ENCODE results near the gene VTI1A. TPM values are rescaled to one million over a fixed set of nuclear protein-coding genes. Genes with fewer than 3 reads are reported as not detected.
A peak's percentile ranks its signal among the peaks of the same experiment; 100 is the strongest.
"Not testable (repeated sequence)": the region's sequence is repeated elsewhere in the genome, so short reads cannot be mapped to it uniquely, and the experiment has no call there.

Gene VTI1A
- total RNA-seq, 6 donors from 2014 or later: 29.5 to 247 (median 43.0) TPM

GRCh38 chr10:112533916-112534315 is 86.9 kb downstream of the VTI1A start:
- H3K4me1 ChIP-seq: peaks cover 0 to 15% (median 6%) of the 10 kb centered on the region in 4 donors
- no peak overlapping the region for H3K4me3 ChIP-seq
- TF ChIP-seq CTCF (IDR thresholded peaks at IDR 0.05): no peak
- no peak for TF ChIP-seq POLR2AphosphoS5 (IDR thresholded peaks at IDR 0.05)
- no peak for TF ChIP-seq EP300 (IDR thresholded peaks at IDR 0.05)
- no peak for TF ChIP-seq POLR2A (IDR thresholded peaks at IDR 0.05)
- H3K27ac ChIP-seq: no peak overlapping the region
- ATAC-seq (ENCODE audit: low FRiP score in 2 of 2) (no peak), DNase-seq (no peak)
- WGBS, 2 donors: 40 to 44% methylated on average over 1 of the region's 1 CpG
- no peaks in the 10 kb centered on the region for H3K27me3 ChIP-seq
- no peaks in the 10 kb centered on the region for H3K9me3 ChIP-seq
- H3K36me3 ChIP-seq: peaks cover 0 to 7% (median 2%) of the 10 kb centered on the region in 4 donors

- no peaks in the 10 kb centered on the region for H3K27me3 ChIP-seq
- no peak for ATAC-seq (ENCODE audit: low FRiP score in 2 of 2)
- no peaks in the 10 kb centered on the region for H3K9me3 ChIP-seq
- H3K36me3 ChIP-seq: peaks cover 0 to 21% (median 2%) of the 10 kb centered on the region in 4 donors
- no peak for DNase-seq
- 46 to 63% methylated on average over 3 of the region's 3 CpGs for WGBS, 2 donors
- peak overlapping the region in 1 of 4 donors; percentile 1 for H3K4me3 ChIP-seq
- no peak for TF ChIP-seq POLR2A (IDR thresholded peaks at IDR 0.05)
- TF ChIP-seq EP300 (IDR thresholded peaks at IDR 0.05): no peak
- no peak for TF ChIP-seq CTCF (IDR thresholded peaks at IDR 0.05)
- TF ChIP-seq POLR2AphosphoS5 (IDR thresholded peaks at IDR 0.05): no peak
- no peak overlapping the region for H3K27ac ChIP-seq
- H3K4me1 ChIP-seq: peaks cover 0 to 15% (median 6%) of the 10 kb centered on the region in 4 donors
Observed at GRCh38 chr10:112535531-112535951, 88.5 kb downstream of the VTI1A start.

- peaks cover 0 to 21% (median 2%) of the 10 kb centered on the region in 4 donors for H3K36me3 ChIP-seq
- DNase-seq: no peak
- no peaks in the 10 kb centered on the region for H3K27me3 ChIP-seq
- H3K9me3 ChIP-seq: no peaks in the 10 kb centered on the region
- H3K4me3 ChIP-seq: no peak overlapping the region
- no peak overlapping the region for H3K27ac ChIP-seq
- TF ChIP-seq POLR2AphosphoS5 (IDR thresholded peaks at IDR 0.05): no peak
- no peak for TF ChIP-seq CTCF (IDR thresholded peaks at IDR 0.05)
- no peak for TF ChIP-seq POLR2A (IDR thresholded peaks at IDR 0.05)
- TF ChIP-seq EP300 (IDR thresholded peaks at IDR 0.05): no peak
- H3K4me1 ChIP-seq: peaks cover 0 to 15% (median 6%) of the 10 kb centered on the region in 4 donors
- WGBS, 2 donors: 76 to 84% methylated on average over 8 of the region's 8 CpGs
- no peak for ATAC-seq (ENCODE audit: low FRiP score in 2 of 2)
Observed at GRCh38 chr10:112536663-112537062, 89.6 kb downstream of the VTI1A start.

GRCh38 chr10:112538168-112538567 is 91.2 kb downstream of the VTI1A start:
- no peak for TF ChIP-seq CTCF (IDR thresholded peaks at IDR 0.05)
- no peak for TF ChIP-seq EP300 (IDR thresholded peaks at IDR 0.05)
- no peak for TF ChIP-seq POLR2AphosphoS5 (IDR thresholded peaks at IDR 0.05)
- TF ChIP-seq POLR2A (IDR thresholded peaks at IDR 0.05): no peak

GRCh38 chr10:112539340-112539739 is 92.3 kb downstream of the VTI1A start:
- TF ChIP-seq EP300 (IDR thresholded peaks at IDR 0.05): no peak
- TF ChIP-seq POLR2A (IDR thresholded peaks at IDR 0.05): no peak
- TF ChIP-seq POLR2AphosphoS5 (IDR thresholded peaks at IDR 0.05): no peak
- no peak for TF ChIP-seq CTCF (IDR thresholded peaks at IDR 0.05)
- ATAC-seq (ENCODE audit: low FRiP score in 2 of 2) (no peak), DNase-seq (no peak)
- 95 to 96% methylated on average over 3 of the region's 3 CpGs for WGBS, 2 donors
- no peak overlapping the region for H3K4me3 ChIP-seq
- no peaks in the 10 kb centered on the region for H3K27me3 ChIP-seq
- peaks cover 0 to 11% (median 6%) of the 10 kb centered on the region in 4 donors for H3K4me1 ChIP-seq
- no peak overlapping the region for H3K27ac ChIP-seq
- H3K9me3 ChIP-seq: no peaks in the 10 kb centered on the region
- peaks cover 0 to 21% (median 2%) of the 10 kb centered on the region in 4 donors for H3K36me3 ChIP-seq

More at GRCh38 chr10:112538168-112538567, 91.2 kb downstream of the VTI1A start:
- ATAC-seq (ENCODE audit: low FRiP score in 2 of 2) (no peak), DNase-seq (no peak)
- H3K27ac ChIP-seq: no peak overlapping the region
- no peak overlapping the region for H3K4me3 ChIP-seq
- 90 to 92% methylated on average over 7 of the region's 7 CpGs for WGBS, 2 donors
- peaks cover 0 to 11% (median 6%) of the 10 kb centered on the region in 4 donors for H3K4me1 ChIP-seq
- H3K9me3 ChIP-seq: no peaks in the 10 kb centered on the region
- no peaks in the 10 kb centered on the region for H3K27me3 ChIP-seq
- peaks cover 0 to 21% (median 2%) of the 10 kb centered on the region in 4 donors for H3K36me3 ChIP-seq

- not testable (repeated sequence) for H3K4me1 ChIP-seq; H3K4me3 ChIP-seq; H3K9me3 ChIP-seq; H3K27ac ChIP-seq; ATAC-seq (ENCODE audit: low FRiP score in 2 of 2); DNase-seq; H3K27me3 ChIP-seq
- WGBS, 2 donors: 94 to 96% methylated on average over 5 of the region's 5 CpGs
- H3K36me3 ChIP-seq: peaks cover 0 to 21% (median 2%) of the 10 kb centered on the region in 4 donors
Observed at GRCh38 chr10:112542823-112543222, 95.8 kb downstream of the VTI1A start.

Data from upper lobe of left lung (tissue), 6 donors.